Common myeloid progenitor, CD34-positive (primary cell): ENCODE data around the gene CARD8.
"Not testable (repeated sequence)": the region's sequence is repeated elsewhere in the genome, so short reads cannot be mapped to it uniquely, and the experiment has no call there.

Experiments
- CTCF ChIA-PET: fragments of 350-600 bp; sonication (Branson Sonifier 250); formaldehyde crosslinking; loops from one replicate; lab custom pipeline; 2021; ENCODE audit warnings: antibody characterized with exemption; lab: Charles Lee
- POLR2A ChIA-PET: fragments of 350-600 bp; sonication (Branson Sonifier 250); formaldehyde crosslinking; loops from one replicate; lab custom pipeline; 2021; ENCODE audit warnings: antibody characterized with exemption; lab: Charles Lee
- DNase-seq, 3 donors: peaks; one replicate each; pipeline versions ENCODE4 v3.0.0 to v3.0.0-alpha.2; 2013
- H3K27ac ChIP-seq, 2 experiments: 1 replicate in 1 of 2; 2 replicates in 1 of 2; pipeline ENCODE4 v1.7.0; 2013; ENCODE audit warnings: inconsistent platforms in 2 of 2, low read length in 2 of 2, mild to moderate bottlenecking in 2 of 2, low read depth in 1 of 2, moderate library complexity in 1 of 2; ENCODE audit not compliant: severe bottlenecking in 2 of 2, insufficient read depth in 1 of 2, poor library complexity in 1 of 2
- H3K27me3 ChIP-seq, 5 experiments: replicated peaks in 2 of 5; 1 replicate in 3 of 5; 2 replicates in 2 of 5; pipeline versions ENCODE4 v1.6.1 to v1.7.0; 2013; ENCODE audit warnings: low read length in 4 of 5, mild to moderate bottlenecking in 2 of 5, moderate library complexity in 2 of 5, inconsistent platforms in 1 of 5; ENCODE audit not compliant: insufficient read depth in 5 of 5, control insufficient read depth in 4 of 5
- H3K36me3 ChIP-seq, 4 experiments: 1 replicate in 2 of 4; 2 replicates in 2 of 4; pipeline versions ENCODE4 v1.6.1 to v1.7.0; 2013; ENCODE audit warnings: low read length in 3 of 4, control low read depth in 1 of 4, mild to moderate bottlenecking in 1 of 4; ENCODE audit not compliant: control insufficient read depth in 4 of 4, insufficient read depth in 4 of 4
- H3K4me1 ChIP-seq, 4 experiments: 1 replicate in 3 of 4; 2 replicates in 1 of 4; pipeline versions ENCODE4 v1.6.1 to v1.7.1; 2013; ENCODE audit warnings: low read length in 3 of 4, mild to moderate bottlenecking in 3 of 4, control low read depth in 1 of 4, inconsistent platforms in 1 of 4, moderate library complexity in 1 of 4; ENCODE audit not compliant: control insufficient read depth in 4 of 4, insufficient read depth in 4 of 4; ENCODE audit errors: control extremely low read depth in 1 of 4
- H3K4me3 ChIP-seq, 7 experiments: 1 replicate in 4 of 7; 2 replicates in 3 of 7; pipeline versions ENCODE4 v1.5.1 to v1.7.0; 2013; ENCODE audit warnings: mild to moderate bottlenecking in 7 of 7, low read length in 6 of 7, moderate library complexity in 6 of 7, inconsistent platforms in 2 of 7, low read depth in 2 of 7, control low read depth in 1 of 7; ENCODE audit not compliant: insufficient read depth in 4 of 7, control insufficient read depth in 1 of 7; ENCODE audit errors: extremely low read depth in 1 of 7
- H3K9me3 ChIP-seq, 5 experiments: 1 replicate in 4 of 5; 2 replicates in 1 of 5; pipeline versions ENCODE4 v1.6.1 to v1.7.1; 2013; ENCODE audit warnings: low read length in 4 of 5, mild to moderate bottlenecking in 2 of 5, inconsistent platforms in 1 of 5, low read depth in 1 of 5, moderate library complexity in 1 of 5; ENCODE audit not compliant: control insufficient read depth in 4 of 5, insufficient read depth in 2 of 5; ENCODE audit errors: control extremely low read depth in 1 of 5
- WGBS: methylation state at CpG from one replicate; pipeline ENCODE4 v1.1.5; 2013; ENCODE audit not compliant: insufficient coverage; 5-methylcytosine and 5-hydroxymethylcytosine counted together

Gene CARD8

GRCh38 chr19:48269617-48270026 lies 13.9 kb upstream of the CARD8 start:
- H3K4me1 ChIP-seq, H3K36me3 ChIP-seq, H3K27me3 ChIP-seq, H3K9me3 ChIP-seq, DNase-seq, H3K4me3 ChIP-seq, H3K27ac ChIP-seq: not testable (repeated sequence)
- ChIA-PET POLR2A (interaction anchor here (0.6 kb wide), 1 partner anchor 25 kb away, joined by 3 read pairs; no protein-coding TSS in a partner anchor), CTCF (interaction anchor here (0.5 to 6.7 kb wide), 7 partner anchors 9 to 211 kb away, joined by 3 to 53 read pairs (median 3); no protein-coding TSS in a partner anchor)
- WGBS: 82% methylated on average over 4 of the region's 6 CpGs

- H3K27me3 ChIP-seq, H3K4me3 ChIP-seq, H3K27ac ChIP-seq, H3K4me1 ChIP-seq, H3K36me3 ChIP-seq, POLR2A ChIA-PET, H3K9me3 ChIP-seq: not testable (repeated sequence)
- CTCF ChIA-PET: interaction anchor here (1.5 to 6.7 kb wide), 2 partner anchors 12 to 24 kb away, joined by 3 to 53 read pairs; no protein-coding TSS in a partner anchor
- WGBS: 33% methylated on average over 7 of the region's 8 CpGs
- DNase-seq: peak; percentile 38 to 80 (median 55)
Measured at GRCh38 chr19:48265326-48265725, 9.6 kb upstream of the CARD8 start.

- POLR2A ChIA-PET: interaction anchor here (0.8 to 1.5 kb wide), 2 partner anchors 15 to 150 kb away, joined by 4 read pairs; partner anchors contain the start of gene PLA2G4C
- CTCF ChIA-PET: interaction anchor here (0.6 to 1.9 kb wide), 7 partner anchors 9 to 299 kb away, joined by 3 to 4 read pairs (median 3); partner anchors contain the start of gene ZNF114
- Histone ChIP-seq H3K27ac (peak overlapping the region; percentile 88 to 92), H3K4me1 (peaks cover 11 to 36% (median 24%) of the 10 kb centered on the region in 4 experiments), H3K4me3 (peak overlapping the region; percentile 48 to 90 (median 73))
- not testable (repeated sequence) for H3K27me3 ChIP-seq, H3K9me3 ChIP-seq, DNase-seq, H3K36me3 ChIP-seq
- WGBS: no CpG with 5 or more reads among the region's 8 CpGs
Measured at GRCh38 chr19:48260359-48260714, 4.6 kb upstream of the CARD8 start.

- H3K36me3 ChIP-seq, H3K9me3 ChIP-seq, DNase-seq, H3K27me3 ChIP-seq: not testable (repeated sequence)
- Histone ChIP-seq H3K4me1 (peaks cover 16 to 50% (median 36%) of the 10 kb centered on the region in 4 experiments), H3K4me3 (peak overlapping the region in 2 of 7 experiments; percentile 75 to 90), H3K27ac (peak overlapping the region in 1 of 2 experiments; percentile 92)
- ChIA-PET CTCF (interaction anchor here (0.7 to 0.8 kb wide), 2 partner anchors 10 to 16 kb away, joined by 3 read pairs; no protein-coding TSS in a partner anchor), POLR2A (interaction anchor here (0.6 to 1.5 kb wide), 3 partner anchors 14 to 1237 kb away, joined by 3 to 4 read pairs (median 3); partner anchors contain the start of gene RPS11)
- WGBS: 83% methylated on average over 2 of the region's 4 CpGs
Measured at GRCh38 chr19:48258992-48259391, 3.3 kb upstream of the CARD8 start.

GRCh38 chr19:48258350-48258749 lies 2.6 kb upstream of the CARD8 start:
- H3K36me3 ChIP-seq: no peaks in the 10 kb centered on the region
- 0% methylated on average over 4 of the region's 6 CpGs for WGBS
- H3K27me3 ChIP-seq: no peaks in the 10 kb centered on the region
- POLR2A ChIA-PET: interaction anchor here (0.6 to 0.9 kb wide), 2 partner anchors 8 to 1238 kb away, joined by 3 read pairs; partner anchors contain the start of gene RPS11
- H3K4me1 ChIP-seq: peaks cover 16 to 56% (median 37%) of the 10 kb centered on the region in 4 experiments
- peak overlapping the region; percentile 54 to 82 for H3K27ac ChIP-seq
- DNase-seq: peak; percentile 50 to 66 (median 53)
- H3K4me3 ChIP-seq: peak overlapping the region in 6 of 7 experiments; percentile 19 to 73 (median 50)
- no peaks in the 10 kb centered on the region for H3K9me3 ChIP-seq
- CTCF ChIA-PET: interaction anchor here (0.5 kb wide), 1 partner anchor 60 kb away, joined by 3 read pairs; no protein-coding TSS in a partner anchor

- no peaks in the 10 kb centered on the region for H3K27me3 ChIP-seq
- CTCF ChIA-PET: interaction anchor here (1.0 kb wide), 1 partner anchor 39 kb away, joined by 3 read pairs; no protein-coding TSS in a partner anchor
- no peaks in the 10 kb centered on the region for H3K36me3 ChIP-seq
- POLR2A ChIA-PET: interaction anchor here (1.8 kb wide), 1 partner anchor 51 kb away, joined by 4 read pairs; no protein-coding TSS in a partner anchor
- peak overlapping the region in 5 of 7 experiments; percentile 27 to 99 (median 90) for H3K4me3 ChIP-seq
- peaks cover 28 to 86% (median 65%) of the 10 kb centered on the region in 4 experiments for H3K4me1 ChIP-seq
- no peaks in the 10 kb centered on the region for H3K9me3 ChIP-seq
- 100% methylated on average over 2 of the region's 4 CpGs for WGBS
- DNase-seq: no peak
- peak overlapping the region in 1 of 2 experiments; percentile 98 for H3K27ac ChIP-seq
Measured at GRCh38 chr19:48254529-48254970, 1.2 kb downstream of the CARD8 start.

GRCh38 chr19:48253999-48254398 lies 1.7 kb downstream of the CARD8 start:
- no peaks in the 10 kb centered on the region for H3K9me3 ChIP-seq
- no peaks in the 10 kb centered on the region for H3K27me3 ChIP-seq
- H3K4me1 ChIP-seq: peaks cover 30 to 83% (median 63%) of the 10 kb centered on the region in 4 experiments
- H3K36me3 ChIP-seq: no peaks in the 10 kb centered on the region
- H3K4me3 ChIP-seq: peak overlapping the region in 2 of 7 experiments; percentile 11 to 98
- no peak for DNase-seq
- POLR2A ChIA-PET: no interaction called here
- peak overlapping the region in 1 of 2 experiments; percentile 98 for H3K27ac ChIP-seq
- CTCF ChIA-PET: interaction anchor here (1.0 kb wide), 1 partner anchor 38 kb away, joined by 3 read pairs; no protein-coding TSS in a partner anchor
